Glutamatergic neuron (in vitro differentiated cells): ENCODE data around the gene EPHA6. TPM values are rescaled to one million over a fixed set of nuclear protein-coding genes. Genes with fewer than 3 reads are reported as not detected.
"Not testable (repeated sequence)": the region's sequence is repeated elsewhere in the genome, so short reads cannot be mapped to it uniquely, and the experiment has no call there.

Experiments
- DNase-seq: peaks from one replicate; pipeline ENCODE4 v3.0.0; 2022
- H3K27ac Mint-ChIP-seq: one replicate; pipeline ENCODE4 v1.8.0; 2020; ENCODE audit warnings: mild to moderate bottlenecking, mixed read lengths, inconsistent platforms; ENCODE audit not compliant: unreplicated experiment
- H3K27me3 Mint-ChIP-seq: one replicate; pipeline ENCODE4 v1.8.0; 2020; ENCODE audit warnings: mild to moderate bottlenecking, moderate library complexity, mixed read lengths, inconsistent platforms; ENCODE audit not compliant: unreplicated experiment
- H3K36me3 Mint-ChIP-seq: one replicate; pipeline ENCODE4 v1.8.0; 2020; ENCODE audit warnings: mild to moderate bottlenecking, mixed read lengths, inconsistent platforms; ENCODE audit not compliant: unreplicated experiment
- H3K4me1 Mint-ChIP-seq: one replicate; pipeline ENCODE4 v1.8.0; 2020; ENCODE audit warnings: mild to moderate bottlenecking, low read depth, mixed read lengths, inconsistent platforms; ENCODE audit not compliant: unreplicated experiment
- H3K4me3 Mint-ChIP-seq: one replicate; pipeline ENCODE4 v1.8.0; 2020; ENCODE audit warnings: mild to moderate bottlenecking, mixed read lengths, inconsistent platforms; ENCODE audit not compliant: unreplicated experiment
- H3K9me3 Mint-ChIP-seq: one replicate; pipeline ENCODE4 v1.8.0; 2020; ENCODE audit warnings: mild to moderate bottlenecking, moderate library complexity, mixed read lengths, inconsistent platforms; ENCODE audit not compliant: unreplicated experiment
- total RNA-seq: library from RNA; stranded (reverse); fragmentation: NEBNext Ultra II Directional; extraction: Animal tissue kit (Norgen Biotek cat#: 25700); gene quantifications from one replicate; pipeline ENCODE4 v1.2.1, GENCODE V29; 2021; ENCODE audit not compliant: unreplicated experiment
- TF ChIP-seq, protein P1 (sequence below): fragments of 200-600 bp; sonication (generic); IDR thresholded peaks from one replicate; pipeline ENCODE4 v1.5.0; 2021; ENCODE audit not compliant: partially characterized antibody, unreplicated experiment

The EPHA6 gene
- total RNA-seq, 1 donor from 2014 or later = 9.0 TPM

DNA sequence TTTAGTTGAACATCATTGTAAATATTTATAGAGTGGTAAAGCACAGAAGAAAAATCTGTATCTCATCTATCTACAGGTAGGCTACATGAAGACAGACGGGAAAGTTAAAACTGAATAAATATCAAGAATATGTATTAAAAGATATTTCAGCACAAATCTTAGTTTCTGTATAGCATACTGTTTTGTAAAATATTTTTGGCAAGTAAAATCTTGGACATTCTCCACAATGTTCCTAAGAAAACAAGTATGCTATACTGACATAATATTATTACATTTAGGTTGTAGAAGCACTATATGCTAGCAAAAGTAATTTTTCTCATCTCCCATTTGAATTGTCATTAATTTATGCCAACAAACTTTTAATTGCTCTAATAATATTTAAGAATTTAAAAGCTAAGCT is 623.7 kb downstream of the EPHA6 start:
- DNase-seq = no peak
- no peaks in the 10 kb centered on the region for H3K27me3 Mint-ChIP-seq

DNA sequence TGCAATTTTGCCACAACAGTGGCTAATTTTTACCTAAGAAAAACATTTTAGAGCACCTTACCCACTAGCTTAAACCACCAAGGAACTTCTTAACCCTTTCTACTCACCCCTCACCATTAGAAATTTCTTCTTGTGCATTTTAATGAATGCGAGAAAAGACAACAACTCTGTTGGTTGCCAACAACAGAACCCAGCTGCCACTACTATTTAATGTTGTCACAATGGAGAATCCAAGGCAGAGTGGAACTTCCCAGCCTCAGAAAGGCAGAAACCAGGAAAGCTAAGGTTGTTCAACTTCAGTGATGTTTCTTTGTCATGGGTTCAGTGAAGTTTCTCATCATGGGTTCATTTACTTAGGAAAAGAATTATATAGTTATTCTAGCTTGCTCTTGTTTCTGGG is 625.0 kb downstream of the EPHA6 start:
- no peaks in the 10 kb centered on the region for H3K36me3 Mint-ChIP-seq
- H3K27me3 Mint-ChIP-seq = no peaks in the 10 kb centered on the region
- no peak overlapping the region for H3K4me3 Mint-ChIP-seq
- H3K9me3 Mint-ChIP-seq = no peaks in the 10 kb centered on the region
- TF ChIP-seq, protein P1, sequence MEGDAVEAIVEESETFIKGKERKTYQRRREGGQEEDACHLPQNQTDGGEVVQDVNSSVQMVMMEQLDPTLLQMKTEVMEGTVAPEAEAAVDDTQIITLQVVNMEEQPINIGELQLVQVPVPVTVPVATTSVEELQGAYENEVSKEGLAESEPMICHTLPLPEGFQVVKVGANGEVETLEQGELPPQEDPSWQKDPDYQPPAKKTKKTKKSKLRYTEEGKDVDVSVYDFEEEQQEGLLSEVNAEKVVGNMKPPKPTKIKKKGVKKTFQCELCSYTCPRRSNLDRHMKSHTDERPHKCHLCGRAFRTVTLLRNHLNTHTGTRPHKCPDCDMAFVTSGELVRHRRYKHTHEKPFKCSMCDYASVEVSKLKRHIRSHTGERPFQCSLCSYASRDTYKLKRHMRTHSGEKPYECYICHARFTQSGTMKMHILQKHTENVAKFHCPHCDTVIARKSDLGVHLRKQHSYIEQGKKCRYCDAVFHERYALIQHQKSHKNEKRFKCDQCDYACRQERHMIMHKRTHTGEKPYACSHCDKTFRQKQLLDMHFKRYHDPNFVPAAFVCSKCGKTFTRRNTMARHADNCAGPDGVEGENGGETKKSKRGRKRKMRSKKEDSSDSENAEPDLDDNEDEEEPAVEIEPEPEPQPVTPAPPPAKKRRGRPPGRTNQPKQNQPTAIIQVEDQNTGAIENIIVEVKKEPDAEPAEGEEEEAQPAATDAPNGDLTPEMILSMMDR = no peak
- DNase-seq = no peak
- no peaks in the 10 kb centered on the region for H3K4me1 Mint-ChIP-seq
- H3K27ac Mint-ChIP-seq = no peak overlapping the region

More for the DNA sequence above, 623.7 kb downstream of the EPHA6 start:
- no peaks in the 10 kb centered on the region for H3K4me1 Mint-ChIP-seq
- TF ChIP-seq, protein P1 = no peak
- H3K36me3 Mint-ChIP-seq = no peaks in the 10 kb centered on the region
- H3K9me3 Mint-ChIP-seq = no peaks in the 10 kb centered on the region
- H3K27ac Mint-ChIP-seq = no peak overlapping the region
- H3K4me3 Mint-ChIP-seq = no peak overlapping the region

DNA sequence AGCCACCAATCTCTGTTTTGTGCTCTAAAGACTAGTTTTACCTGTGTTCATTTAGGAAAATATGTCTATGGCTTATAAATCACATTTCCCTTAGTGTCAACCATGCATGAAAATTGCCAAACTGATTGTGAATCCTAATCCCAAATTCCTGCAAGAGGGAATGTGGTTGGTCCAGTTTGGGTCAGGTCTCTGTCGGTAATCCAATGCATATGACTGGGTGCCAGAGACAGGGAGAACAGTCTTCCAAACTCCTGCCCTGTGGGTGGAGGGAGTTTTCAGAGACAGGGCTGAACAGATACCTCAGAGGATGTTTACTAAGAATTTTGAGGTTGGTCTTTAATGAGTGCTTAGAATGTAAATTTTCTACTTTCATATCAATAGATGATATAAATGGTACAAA is 649.6 kb downstream of the EPHA6 start:
- Mint-ChIP-seq H3K9me3 (no peaks in the 10 kb centered on the region), H3K36me3 (no peaks in the 10 kb centered on the region), H3K4me3 (no peak overlapping the region), H3K27ac (no peak overlapping the region), H3K27me3 (no peaks in the 10 kb centered on the region), H3K4me1 (no peaks in the 10 kb centered on the region)
- DNase-seq = no peak
- TF ChIP-seq, protein P1 = no peak

DNA sequence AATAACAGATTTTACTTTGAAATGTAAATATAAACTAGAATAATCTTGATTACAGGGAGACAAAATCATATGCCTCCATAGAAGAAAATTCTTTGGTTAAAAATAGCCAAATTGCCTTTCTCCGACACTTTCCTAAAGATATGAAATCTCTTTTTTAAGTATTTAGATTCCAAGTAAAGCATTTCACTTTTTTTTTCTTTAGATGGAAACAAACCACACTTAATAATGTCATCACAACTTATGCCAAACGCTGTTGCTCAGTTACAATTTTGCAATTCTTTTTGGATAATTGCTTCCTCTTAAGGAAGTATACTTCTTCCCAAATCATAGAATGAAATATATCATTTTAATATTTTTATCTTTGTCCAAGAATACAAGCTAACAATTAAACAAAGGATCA is 656.1 kb downstream of the EPHA6 start:
- TF ChIP-seq, protein P1 = no peak
- Mint-ChIP-seq H3K4me3 (no peak overlapping the region), H3K27ac (no peak overlapping the region), H3K4me1 (no peaks in the 10 kb centered on the region), H3K36me3 (no peaks in the 10 kb centered on the region), H3K9me3 (no peaks in the 10 kb centered on the region), H3K27me3 (no peaks in the 10 kb centered on the region)
- DNase-seq = no peak

DNA sequence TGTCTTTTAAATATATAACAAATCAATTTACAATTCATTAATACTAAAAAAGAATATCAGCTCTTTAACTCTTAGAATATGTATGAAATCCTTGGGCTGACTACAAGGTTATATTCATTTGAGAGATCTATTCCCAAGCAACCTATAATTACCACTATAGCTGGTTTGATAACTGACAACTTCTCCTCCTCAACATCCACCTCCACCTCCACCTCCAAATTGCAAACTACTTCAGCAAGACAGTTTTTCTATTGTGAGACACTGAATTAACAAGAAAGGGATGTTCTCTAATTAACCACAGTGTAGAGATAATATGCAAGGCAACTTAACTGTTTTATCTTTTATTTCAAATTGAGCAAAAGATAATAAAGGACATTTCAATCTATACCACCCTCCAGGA is 665.3 kb downstream of the EPHA6 start:
- TF ChIP-seq, protein P1 = no peak
- no peaks in the 10 kb centered on the region for H3K36me3 Mint-ChIP-seq
- H3K4me1 Mint-ChIP-seq = peaks cover 2% of the 10 kb centered on the region
- H3K9me3 Mint-ChIP-seq = no peaks in the 10 kb centered on the region
- DNase-seq = no peak
- H3K4me3 Mint-ChIP-seq = no peak overlapping the region
- peak overlapping the region; percentile 60 for H3K27ac Mint-ChIP-seq
- H3K27me3 Mint-ChIP-seq = no peaks in the 10 kb centered on the region

DNA sequence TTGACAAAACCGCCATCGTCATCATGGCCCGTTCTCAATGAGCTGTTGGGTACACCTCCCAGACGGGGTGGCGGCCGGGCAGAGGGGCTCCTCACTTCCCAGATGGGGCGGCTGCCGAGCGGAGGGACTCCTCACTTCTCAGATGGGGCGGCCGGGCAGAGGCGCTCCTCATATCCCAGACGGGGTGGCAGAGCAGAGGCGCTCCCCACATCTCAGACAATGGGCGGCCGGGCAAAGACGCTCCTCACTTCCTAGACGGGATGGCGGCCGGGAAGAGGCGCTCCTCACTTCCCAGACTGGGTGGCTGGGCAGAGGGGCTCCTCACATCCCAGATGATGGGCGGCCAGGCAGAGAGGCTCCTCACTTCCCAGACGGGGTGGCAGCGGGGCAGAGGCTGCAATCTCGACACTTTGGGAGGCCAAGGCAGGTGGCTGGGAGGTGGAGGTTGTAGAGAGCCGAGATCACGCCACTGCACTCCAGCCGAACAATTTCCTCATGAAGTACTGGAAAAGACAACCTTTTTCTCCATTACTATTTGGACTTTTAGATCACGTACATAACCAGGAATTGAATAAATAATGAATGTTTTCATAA is 666.4 kb downstream of the EPHA6 start:
- H3K27ac Mint-ChIP-seq, H3K27me3 Mint-ChIP-seq, H3K9me3 Mint-ChIP-seq, H3K4me3 Mint-ChIP-seq, H3K36me3 Mint-ChIP-seq, DNase-seq, H3K4me1 Mint-ChIP-seq: not testable (repeated sequence)
